ENCODE data around the gene AKAP13. TPM values are rescaled to one million over a fixed set of nuclear protein-coding genes. Genes with fewer than 3 reads are reported as not detected.

The AKAP13 gene
- total and polyA plus RNA-seq, 2 of the 8 experiments (the other 6 are each of a cell fraction or from before 2014, with no cell fraction given) = 14.0 to 46.2 TPM

DNA sequence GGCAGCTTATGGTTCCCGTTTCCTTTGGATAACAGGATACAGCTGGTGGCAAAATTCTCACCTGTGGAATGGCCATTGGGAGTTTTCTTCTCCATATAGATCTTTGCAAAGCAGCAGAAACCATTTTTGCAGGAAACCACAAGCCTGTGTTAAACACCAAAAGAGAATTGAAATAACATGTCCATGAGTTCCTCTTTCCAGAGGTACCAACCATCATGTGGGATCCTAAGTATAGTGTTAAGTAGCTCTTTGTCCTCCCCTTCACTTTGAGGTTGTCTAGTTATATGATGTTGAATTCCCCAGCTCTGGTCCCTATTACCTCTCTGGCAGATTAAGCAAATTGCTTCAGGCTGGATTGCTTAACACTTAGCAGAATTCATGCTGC is 94.9 kb downstream of the AKAP13 start:
- Histone ChIP-seq H2AFZ (ENCODE audit: low read length) (no peak overlapping the region), H3K9me3 (ENCODE audit: insufficient read depth in 2 of 2, low read depth in 1 of 2, low read length in 1 of 2) (no peaks in the 10 kb centered on the region), H2AK5ac (ENCODE audit: low read depth, low read length) (no peak overlapping the region), H2BK15ac (ENCODE audit: low read length) (no peak overlapping the region), H2BK5ac (ENCODE audit: low read depth, low read length) (no peak overlapping the region), H3K9ac (replicated peaks in 1 of 4; ENCODE audit: extremely low read depth in 1 of 4, low read depth in 3 of 4, low read length in 3 of 4) (no peak overlapping the region), H2BK12ac (ENCODE audit: low read depth, low read length) (no peak overlapping the region), H3K4me1 (replicated peaks in 1 of 4; ENCODE audit: control insufficient read depth in 3 of 4, insufficient read depth in 4 of 4, low read length in 3 of 4) (peaks cover 0 to 9% (median 8%) of the 10 kb centered on the region in 4 experiments; a peak in 4 of 7 replicates), H4K8ac (ENCODE audit: extremely low read depth, insufficient read depth, low read length) (no peak overlapping the region), H3K27me3 (replicated peaks in 1 of 4; ENCODE audit: control insufficient read depth in 3 of 4, extremely low read depth in 1 of 4, insufficient read depth in 3 of 4, low read length in 3 of 4) (no peaks in the 10 kb centered on the region), H3K23ac (ENCODE audit: insufficient read length) (no peak overlapping the region), H2BK120ac (replicated peaks; ENCODE audit: low read depth, low read length) (no peak overlapping the region), H3K14ac (ENCODE audit: insufficient read length) (no peak overlapping the region), H4K91ac (replicated peaks; ENCODE audit: insufficient read length, low read length) (no peak overlapping the region), H2BK20ac (ENCODE audit: low read length) (no peak overlapping the region), H3K56ac (replicated peaks; ENCODE audit: insufficient read length, low read depth, low read length) (no peak overlapping the region), H3K79me2 (ENCODE audit: control insufficient read depth in 1 of 2, insufficient read depth in 2 of 2, low read length in 2 of 2) (peaks cover 0 to 79% of the 10 kb centered on the region in 2 experiments; a peak in 3 of 4 replicates), H3K4ac (replicated peaks; ENCODE audit: insufficient read length, low read depth, low read length) (no peak overlapping the region), H3K79me1 (ENCODE audit: low read depth, low read length) (peaks cover 6% of the 10 kb centered on the region), H3K18ac (ENCODE audit: extremely low read depth, low read length) (no peak overlapping the region), H3K4me2 (ENCODE audit: insufficient read depth in 1 of 2, low read depth in 2 of 2, low read length in 2 of 2) (no peak overlapping the region), H4K5ac (ENCODE audit: insufficient read length, low read depth, low read length) (no peak overlapping the region), H3K4me3 (ENCODE audit: extremely low read depth in 1 of 4, insufficient read depth in 2 of 4, low read depth in 3 of 4, low read length in 4 of 4) (no peak overlapping the region), H3K36me3 (ENCODE audit: control insufficient read depth in 2 of 4, insufficient read depth in 4 of 4, low read length in 3 of 4) (no peaks in the 10 kb centered on the region), H4K20me1 (replicated peaks in 1 of 2; ENCODE audit: control insufficient read depth in 1 of 2, insufficient read depth in 2 of 2, low read length in 2 of 2) (peaks cover 7 to 16% of the 10 kb centered on the region in 2 experiments), H3K23me2 (ENCODE audit: low read depth, low read length) (no peaks in the 10 kb centered on the region), H3K27ac (ENCODE audit: low read depth, low read length) (no peak overlapping the region)
- ChIA-PET CTCF (ENCODE audit: partially characterized antibody) (interaction anchor here (0.7 to 3.9 kb wide), 3 partner anchors 12 to 179 kb away, joined by 3 to 28 read pairs (median 3); no protein-coding TSS in a partner anchor), POLR2A (ENCODE audit: partially characterized antibody) (no interaction called here)
- 88% methylated on average over 1 of the region's 1 CpG; no CpG with 5 or more reads in 1 of the 2 experiments for WGBS, 2 experiments (ENCODE audit: extremely low coverage in 1 of 2, insufficient coverage in 1 of 2, insufficient read length in 1 of 2, insufficient replicate concordance in 2 of 2, low coverage in 1 of 2, low lambda C conversion rate in 2 of 2, missing lambda C conversion rate in 1 of 2)
- FAIRE-seq (no peak), DNase-seq (ENCODE audit: low read depth in 1 of 2, low spot score in 2 of 2) (no peak)
- no peak for TF ChIP-seq CBX5 (IDR thresholded peaks at IDR 0.05; ENCODE audit: low read depth, low read length)
- TF ChIP-seq CREB1 (IDR thresholded peaks at IDR 0.05) = no peak
- no peak for TF ChIP-seq SIN3A (conservative IDR thresholded peaks at IDR 0.05 in 1 of 2, IDR thresholded peaks at IDR 0.05 in 1 of 2; ENCODE audit: low read depth in 1 of 2, low read length in 2 of 2)
- TF ChIP-seq KDM1A (IDR thresholded peaks at IDR 0.05; ENCODE audit: borderline replicate concordance, low read length) = no peak
- no peak for TF ChIP-seq RAD21 (IDR thresholded peaks at IDR 0.05 in 1 of 2, conservative IDR thresholded peaks at IDR 0.05 in 1 of 2; ENCODE audit: low read depth in 2 of 2, low read length in 2 of 2)
- TF ChIP-seq RXRA (IDR thresholded peaks at IDR 0.05; ENCODE audit: insufficient read depth, low read depth, low read length) = no peak
- TF ChIP-seq EGR1 (IDR thresholded peaks at IDR 0.05; ENCODE audit: borderline replicate concordance, low read depth, low read length) = no peak
- no peak for TF ChIP-seq TAF1 (IDR thresholded peaks at IDR 0.05; ENCODE audit: low read depth, low read length)
- TF ChIP-seq ASH2L (IDR thresholded peaks at IDR 0.05; ENCODE audit: low read length) = no peak
- TF ChIP-seq BRCA1 (IDR thresholded peaks at IDR 0.05; ENCODE audit: low read depth, low read length) = no peak

Measured in H1 (cell line).